Anterior cingulate cortex (tissue), 58 donors: ENCODE measurements around the gene ELAVL3.

Experiments
- DNase-seq, 58 donors: peaks; one replicate each; lab custom pipeline; 2025; lab: John Stamatoyannopoulos, UW

The ELAVL3 gene

DNA sequence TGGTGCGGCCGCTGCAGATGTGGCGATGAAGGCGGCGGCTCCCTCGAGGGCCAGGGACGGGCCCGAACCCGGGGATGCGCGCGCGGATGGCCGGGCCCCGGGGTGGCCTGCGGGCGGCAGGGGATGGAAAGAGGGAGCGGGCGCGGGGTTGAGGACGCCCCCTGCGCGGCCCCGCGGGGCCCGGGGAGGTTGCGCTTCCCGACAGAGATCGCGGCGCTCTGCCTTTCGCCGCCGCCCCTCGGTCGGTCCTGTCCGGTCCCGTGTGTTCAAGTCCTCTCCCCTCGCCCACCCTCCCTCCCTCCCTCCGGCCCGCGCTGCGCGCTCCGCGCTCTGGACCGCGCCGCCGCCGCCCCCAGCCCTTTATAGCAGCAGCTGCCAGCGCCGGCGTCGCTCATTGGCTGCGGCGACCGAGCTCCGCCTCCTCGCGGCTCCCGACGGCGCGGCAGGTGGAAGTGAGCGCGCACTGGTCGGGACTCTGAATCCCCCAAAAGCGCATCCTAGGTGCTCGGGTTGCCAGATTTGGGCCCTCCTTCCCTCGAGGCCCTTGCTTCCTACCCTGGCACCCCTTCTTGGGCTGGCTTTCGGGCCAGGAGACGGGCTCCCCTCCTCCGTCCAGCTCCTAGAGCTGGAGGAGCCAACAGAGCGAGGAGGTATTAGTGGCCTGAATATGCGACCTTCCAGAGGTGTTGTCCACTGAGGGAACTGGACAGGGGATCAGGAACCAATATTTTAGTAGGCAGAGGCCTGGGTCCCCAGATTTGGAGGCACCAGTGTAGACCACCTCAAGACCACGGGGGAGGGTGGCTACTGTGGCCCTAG is at the start of gene ELAVL3:
Gene ELAVL3 (minus strand): TSS at position 332 of the 819 bp plus-strand sequence. CDS start 438 bp downstream, outside the sequence.
- DNase-seq: peak in 56 of 58 donors; percentile 21 to 83 (median 66)

- DNase-seq: peak; percentile 38 to 96 (median 87)
These were observed 49.6 kb upstream of the ELAVL3 start for GRCh38 chr19:11530432-11530831.

DNA sequence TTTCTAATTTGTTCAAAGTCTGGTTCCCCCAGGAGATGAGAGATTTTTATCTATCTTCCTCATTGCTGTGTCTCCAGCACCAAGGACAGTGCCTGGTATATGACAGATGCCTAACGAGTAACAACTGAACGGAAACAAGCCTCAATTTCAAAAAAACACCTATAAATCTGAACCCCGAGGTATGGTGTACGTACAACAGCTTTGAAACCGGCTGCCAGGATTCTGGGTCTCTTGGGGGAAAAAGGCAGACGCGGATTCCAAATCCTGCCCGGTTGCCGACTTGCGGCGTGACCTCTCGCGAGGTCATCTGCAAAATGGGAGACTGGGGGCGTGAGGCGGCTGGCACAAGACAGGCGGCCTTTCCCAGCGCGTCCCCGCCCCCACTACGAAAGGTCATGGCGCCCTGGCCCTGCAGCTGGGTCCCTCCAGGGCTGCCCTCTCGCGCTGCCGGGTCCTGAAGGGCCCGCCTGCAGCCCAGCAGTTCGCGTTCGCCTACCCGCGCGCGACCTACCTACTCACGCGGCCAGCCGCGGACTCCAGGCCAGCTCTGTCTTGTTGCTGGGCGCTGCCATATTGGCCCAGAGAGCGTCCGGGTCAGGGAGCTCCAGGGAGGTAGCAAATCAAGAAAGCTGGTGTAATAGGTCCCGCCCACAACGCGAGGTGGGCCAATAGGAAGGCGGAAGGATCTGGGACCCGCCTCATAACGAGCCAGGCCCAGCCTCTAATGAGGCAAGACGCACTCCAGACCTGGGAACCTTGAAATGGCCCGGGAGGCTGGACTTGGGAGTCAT is 47.9 kb upstream of the ELAVL3 start, which contains the start of gene ECSIT:
Gene ECSIT (minus strand): TSS at position 584 of the 791 bp plus-strand sequence. CDS start 9,964 bp downstream, outside the sequence.
- peak; percentile 62 to 98 (median 94) for DNase-seq

GRCh38 chr19:11519138-11519537 is 38.3 kb upstream of the ELAVL3 start:
- DNase-seq: no peak

DNA sequence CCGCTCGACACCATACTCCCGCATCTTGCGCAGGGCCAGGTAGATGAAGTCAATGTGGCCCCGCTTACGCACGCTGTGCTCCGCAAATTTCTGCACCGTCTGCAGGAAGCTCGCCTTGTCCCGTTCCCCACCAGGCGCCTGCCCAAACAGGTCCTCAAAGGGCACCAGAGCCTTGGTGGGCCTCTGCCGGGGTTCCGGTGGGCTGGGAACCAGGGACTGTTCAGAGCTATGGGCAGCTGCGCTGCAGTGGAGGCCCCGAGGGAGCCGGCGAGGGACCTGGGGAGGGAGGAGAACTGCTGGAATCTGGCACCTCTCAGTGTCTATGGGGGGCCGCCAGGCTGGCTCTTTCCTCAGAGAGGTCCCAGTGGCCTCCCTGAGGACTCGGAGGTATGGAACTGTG is 33.1 kb upstream of the ELAVL3 start:
- DNase-seq: no peak

GRCh38 chr19:11510444-11510843 is 29.6 kb upstream of the ELAVL3 start:
- DNase-seq: no peak

DNA sequence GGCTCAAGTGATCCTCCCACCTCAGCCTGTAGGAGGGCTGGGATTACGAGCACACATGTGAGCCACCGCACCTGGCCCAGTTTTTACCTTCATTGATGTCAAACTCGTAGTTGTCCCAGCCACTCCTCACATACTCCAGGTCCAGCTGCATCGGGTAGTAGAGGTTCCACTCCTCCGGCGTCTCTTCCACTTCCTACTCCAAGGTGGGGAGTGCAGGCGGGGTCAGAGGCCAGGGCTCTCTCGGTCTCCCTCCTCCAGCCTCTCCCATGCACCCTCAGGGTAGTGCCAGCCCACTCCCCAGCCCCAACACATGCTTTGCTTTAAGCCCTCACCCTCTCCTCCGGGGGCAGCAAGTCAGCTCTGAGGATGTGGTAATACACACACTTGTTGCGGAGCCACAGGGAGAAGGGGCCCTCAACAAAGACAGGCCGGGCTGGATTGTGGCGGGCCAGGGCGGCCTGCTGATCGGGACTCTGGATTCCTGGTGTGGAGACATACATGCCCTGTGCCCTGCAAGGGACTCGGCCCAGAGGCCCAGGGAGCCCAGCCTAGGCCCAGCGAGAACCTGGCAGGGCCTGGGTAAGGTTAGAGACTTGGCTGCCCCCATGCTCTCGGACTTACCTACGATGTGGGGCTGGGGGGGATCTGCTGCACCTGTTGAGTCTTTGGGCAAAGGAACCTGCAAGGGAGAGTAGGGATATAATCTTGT is 26.7 kb upstream of the ELAVL3 start:
- no peak for DNase-seq

DNA sequence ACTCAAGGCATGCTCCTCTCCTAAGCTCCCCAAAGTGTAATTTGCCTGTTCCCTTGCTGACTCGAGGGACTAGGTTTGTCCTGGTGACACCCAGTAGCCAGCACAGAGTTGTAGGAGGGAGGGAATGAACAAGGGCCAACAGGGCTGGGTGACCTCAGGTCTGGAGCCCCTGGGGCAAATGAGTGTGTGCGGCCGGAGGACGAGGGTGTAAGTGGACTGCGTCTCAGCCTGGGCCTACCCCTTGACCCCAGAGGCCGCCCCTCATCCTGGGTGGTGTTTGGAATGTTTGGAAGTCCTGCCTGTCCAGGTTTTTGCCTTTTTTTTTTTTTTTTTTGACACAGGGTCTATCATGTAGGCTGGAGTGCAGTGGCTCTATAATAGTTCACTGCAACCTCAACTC is 26.1 kb upstream of the ELAVL3 start:
- peak in 1 of 58 donors; percentile 6 for DNase-seq

GRCh38 chr19:11506101-11506555 is 25.3 kb upstream of the ELAVL3 start:
- DNase-seq: peak in 7 of 58 donors; percentile 43 to 83 (median 62)

- DNase-seq: peak; percentile 32 to 94 (median 87)
These were observed 24.8 kb upstream of the ELAVL3 start, which contains the start of gene ZNF653 for GRCh38 chr19:11505504-11506100. Gene ZNF653, minus strand, starts transcription at chr19:11505839. Its CDS starts 53 bp downstream, at chr19:11505786.

DNA sequence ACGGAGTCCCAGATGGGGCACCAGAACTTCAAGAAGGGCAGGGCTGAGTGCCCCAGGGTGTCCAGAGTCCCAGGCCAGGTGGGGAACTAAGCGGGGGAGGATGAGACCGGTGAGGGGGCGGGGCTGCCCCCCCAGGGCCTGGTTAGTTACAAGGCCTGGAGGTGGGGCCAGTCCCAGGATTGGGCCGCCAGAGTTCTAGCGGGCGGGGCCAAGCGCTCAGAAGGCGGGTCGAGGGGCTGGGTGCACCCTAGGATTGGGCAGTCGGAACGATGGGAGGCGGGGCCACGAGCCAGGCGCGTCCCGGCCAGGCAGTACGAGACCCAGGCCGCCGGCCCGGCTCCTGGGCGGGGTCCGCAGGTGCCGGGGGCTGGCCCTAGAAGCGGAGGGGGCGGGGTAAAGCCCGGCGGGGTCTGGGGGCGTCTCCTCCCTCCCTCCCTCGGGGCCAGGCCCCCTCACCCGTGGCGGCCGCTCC is 24.2 kb upstream of the ELAVL3 start:
- DNase-seq: peak; percentile 42 to 98 (median 92)

GRCh38 chr19:11504502-11505031 is 23.7 kb upstream of the ELAVL3 start:
- DNase-seq: no peak

DNA sequence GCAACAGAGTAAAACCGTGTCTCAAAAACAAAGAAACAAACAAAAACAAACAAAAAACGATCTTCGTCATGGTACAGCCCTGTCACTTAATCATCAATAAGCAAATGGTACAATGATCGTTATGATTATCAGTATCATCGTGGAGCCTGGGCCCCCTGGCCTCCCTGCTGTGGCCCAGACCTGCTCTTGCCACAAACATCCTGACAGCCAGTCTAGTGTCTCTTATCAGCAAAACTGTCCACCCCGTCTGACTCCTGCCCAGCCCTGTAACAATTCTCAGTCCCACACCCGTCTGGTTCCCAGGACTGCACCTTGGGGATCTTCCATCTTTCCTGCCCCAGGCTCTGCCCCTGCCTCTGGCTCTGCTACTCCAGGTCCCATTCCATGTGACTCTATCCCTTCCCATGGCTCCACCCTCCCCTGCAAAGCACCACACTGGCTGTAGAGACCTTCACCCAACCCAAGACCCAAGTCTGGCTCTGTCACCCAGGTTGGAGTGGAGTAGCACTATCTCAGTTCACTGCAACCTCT is 19.1 kb upstream of the ELAVL3 start:
- no peak for DNase-seq

DNA sequence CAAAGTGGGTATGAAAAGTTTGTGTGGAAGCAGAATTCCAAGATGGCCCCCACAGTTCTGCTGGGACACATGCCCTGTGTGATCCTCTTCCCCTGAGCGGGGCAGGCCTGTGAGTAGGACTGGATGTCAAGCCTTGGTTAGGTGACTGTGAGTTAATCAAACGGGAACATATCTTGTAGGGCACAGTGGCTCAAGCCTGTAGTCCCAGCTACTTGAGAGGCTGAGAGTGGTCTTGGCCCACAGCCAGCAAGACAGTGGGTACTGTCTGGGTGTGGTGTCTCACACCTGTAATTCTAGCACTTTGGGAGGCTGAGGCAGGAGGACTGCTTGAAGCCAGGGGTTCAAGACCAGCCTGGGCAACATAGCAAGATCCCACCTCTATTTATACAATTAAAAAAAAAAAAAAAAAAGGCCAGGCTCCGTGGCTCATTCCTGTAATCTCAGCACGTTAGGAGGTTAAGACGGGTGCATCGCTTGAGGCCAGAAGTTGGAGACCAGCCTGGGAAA is 18.4 kb upstream of the ELAVL3 start:
- no peak for DNase-seq

GRCh38 chr19:11496391-11497163 is 15.7 kb upstream of the ELAVL3 start:
- DNase-seq: peak in 33 of 58 donors; percentile 5 to 60 (median 22)

- no peak for DNase-seq
These were observed 15.0 kb upstream of the ELAVL3 start for GRCh38 chr19:11495885-11496284.

DNA sequence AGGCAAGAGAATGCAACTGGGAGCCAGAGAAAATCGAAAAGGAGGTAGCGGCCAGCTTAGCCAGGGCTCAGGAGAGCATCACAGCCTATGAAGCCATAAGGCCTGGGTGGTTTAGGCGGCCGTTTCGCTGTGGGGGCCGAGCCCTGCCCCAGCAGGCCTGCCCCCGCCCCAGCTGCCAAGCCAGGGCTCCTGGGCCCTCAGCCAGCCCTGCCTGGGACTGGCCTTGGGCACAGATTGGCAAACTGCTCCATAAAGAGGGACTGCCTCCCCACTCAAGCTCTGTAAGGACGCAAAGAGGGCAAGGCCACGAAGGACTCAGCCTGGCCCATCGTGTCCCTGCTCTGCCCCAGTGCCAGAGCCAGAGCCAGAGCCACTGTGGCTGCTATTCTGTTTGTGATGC is 14.6 kb upstream of the ELAVL3 start:
- peak in 7 of 58 donors; percentile 6 to 17 (median 8) for DNase-seq

- no peak for DNase-seq
These were observed 13.9 kb upstream of the ELAVL3 start for GRCh38 chr19:11494634-11495285.
